ENCODE data around the gene TMEM273.

TMEM273 gene, protein sequence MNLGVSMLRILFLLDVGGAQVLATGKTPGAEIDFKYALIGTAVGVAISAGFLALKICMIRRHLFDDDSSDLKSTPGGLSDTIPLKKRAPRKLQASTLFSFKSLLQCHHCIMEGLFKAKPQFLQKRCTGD

DNA sequence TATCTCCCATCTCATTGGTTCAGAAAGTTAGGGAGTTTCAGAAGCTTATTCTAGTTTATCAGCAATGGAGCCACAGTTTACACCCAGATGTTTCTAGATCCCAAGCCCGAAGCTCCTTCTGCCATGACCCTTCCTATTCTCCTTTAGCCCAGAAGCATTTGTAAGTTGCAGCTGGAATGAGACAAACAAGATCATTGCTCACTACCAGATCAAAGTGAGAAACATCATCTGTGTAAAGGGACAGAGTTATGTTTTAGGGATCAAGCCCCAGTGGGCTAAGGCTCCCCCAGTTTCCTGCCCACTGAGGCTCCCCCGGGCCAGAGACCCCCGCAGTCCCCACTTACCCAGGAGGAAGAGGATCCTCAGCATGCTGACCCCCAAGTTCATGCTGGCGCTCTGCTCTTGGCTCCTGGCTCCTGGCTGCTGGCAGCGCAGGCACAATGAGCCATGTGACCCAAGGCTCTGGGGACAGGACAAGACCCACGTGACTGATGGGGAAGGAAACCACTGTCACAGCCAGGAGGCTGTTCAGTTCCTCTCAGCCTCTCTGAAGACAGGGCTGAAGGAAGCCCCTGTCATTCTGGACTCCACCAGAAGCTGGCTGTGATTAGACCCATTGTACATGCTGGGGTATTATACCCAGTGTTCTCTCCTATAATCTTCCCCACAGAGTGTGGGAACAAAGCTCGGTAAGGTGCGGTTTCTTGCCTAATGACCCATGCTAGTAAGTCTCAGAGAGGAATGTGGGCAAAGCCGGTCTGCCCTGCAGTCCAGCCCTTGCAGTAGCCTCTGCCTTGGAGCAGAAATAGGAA is at the start of gene TMEM273:
TMEM273 (minus strand) TSS at position 442 of the 812 bp plus-strand sequence; CDS start at position 387, 55 bp downstream.
- DNase-seq (ENCODE audit: extremely low spot score, insufficient read length, low read depth), result peak; percentile 53
- FAIRE-seq, result peak; percentile 98

DNA sequence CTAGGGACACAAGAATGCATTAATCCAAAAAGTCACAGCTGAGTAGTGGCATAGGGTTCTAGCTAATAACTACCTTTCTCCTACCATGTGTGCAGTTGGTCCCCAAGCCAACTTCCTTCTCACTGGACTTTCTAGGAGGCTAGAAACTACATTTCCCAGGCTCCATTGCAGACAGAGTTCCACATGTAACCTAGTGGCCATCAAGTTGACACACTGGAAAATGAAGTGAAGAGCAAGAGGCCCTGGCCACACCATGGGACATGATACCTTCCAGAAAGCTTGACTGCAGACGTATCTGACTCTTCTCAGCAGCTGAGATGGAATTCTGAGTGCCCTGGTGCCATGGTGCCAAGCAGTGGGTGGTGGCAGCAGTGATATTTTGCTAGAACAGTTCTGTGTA is 49.8 kb upstream of the TMEM273 start:
- DNase-seq (ENCODE audit: extremely low spot score, insufficient read length, low read depth) (no peak), FAIRE-seq (no peak)

DNA sequence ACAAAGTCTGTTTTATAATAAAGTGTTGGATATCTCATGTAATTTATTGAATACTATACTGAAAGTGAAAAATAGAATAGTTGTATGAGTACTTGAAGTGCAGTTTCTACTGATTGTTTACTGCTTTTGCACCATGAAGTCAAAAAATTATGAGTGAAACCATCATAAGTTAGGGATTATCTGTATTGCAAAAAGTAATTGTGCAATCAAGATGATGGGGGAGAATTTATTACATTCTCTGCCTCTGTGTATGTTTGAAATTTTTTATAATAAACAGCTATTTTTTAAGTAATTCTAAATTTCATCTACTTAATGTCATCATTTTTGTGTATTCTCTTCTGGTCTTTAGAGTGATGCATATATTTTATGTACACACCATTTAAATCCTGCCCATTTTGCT is 47.2 kb upstream of the TMEM273 start:
- FAIRE-seq (no peak), DNase-seq (ENCODE audit: extremely low spot score, insufficient read length, low read depth) (no peak)

DNA sequence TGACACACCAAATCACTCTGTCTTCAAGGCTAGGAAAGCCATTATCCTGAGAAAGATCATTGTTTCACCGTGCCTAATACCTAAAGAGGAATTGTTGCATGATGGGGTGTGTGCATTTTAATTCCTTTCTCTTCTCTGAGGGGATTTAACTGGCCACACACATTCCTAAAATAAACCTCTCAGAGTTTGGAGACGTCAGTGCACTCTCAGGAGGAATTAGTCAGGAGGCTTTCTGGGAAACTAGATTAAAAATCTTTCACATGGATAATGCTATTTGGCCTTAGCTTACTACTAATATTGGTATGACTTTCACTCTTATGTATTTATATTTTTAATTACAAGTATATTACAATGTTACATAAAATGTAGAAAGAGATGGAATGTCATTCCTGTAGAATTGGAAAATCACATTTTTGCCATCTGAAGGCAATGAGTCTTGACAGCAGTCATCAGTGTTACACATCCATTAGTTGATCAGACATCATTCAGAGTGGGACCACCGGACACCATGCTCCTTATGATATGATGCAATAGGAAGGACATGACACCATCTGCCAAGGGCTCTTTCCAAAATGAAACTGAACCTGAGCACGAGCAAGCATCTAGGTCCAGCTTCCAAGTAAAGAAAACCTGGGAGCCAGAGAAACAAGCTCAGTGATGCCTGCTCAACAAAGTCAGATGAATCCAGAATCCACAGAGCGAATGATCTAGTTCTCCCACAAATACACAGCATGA is 43.1 kb upstream of the TMEM273 start:
- no peak for FAIRE-seq
- DNase-seq (ENCODE audit: extremely low spot score, insufficient read length, low read depth), result no peak

DNA sequence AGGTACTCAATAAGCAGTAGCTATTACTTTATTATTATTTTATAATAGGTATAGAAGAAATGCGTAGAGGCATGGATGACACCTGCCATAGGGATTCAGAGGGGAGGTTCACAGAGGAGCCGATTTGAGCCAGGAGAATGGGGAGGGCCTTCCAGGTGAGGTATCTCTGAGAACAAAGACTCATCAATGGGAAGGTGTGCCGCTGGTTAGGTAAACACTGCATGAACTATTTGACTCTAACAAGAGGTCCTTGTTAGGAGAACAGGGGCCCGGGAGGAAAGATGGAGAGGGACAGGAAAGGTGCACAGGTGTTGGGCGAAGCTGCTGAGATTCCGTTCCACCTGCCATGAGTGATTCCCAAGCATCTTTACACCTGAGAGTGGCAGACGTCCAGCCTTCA is 41.8 kb upstream of the TMEM273 start:
- FAIRE-seq (no peak), DNase-seq (ENCODE audit: extremely low spot score, insufficient read length, low read depth) (no peak)

DNA sequence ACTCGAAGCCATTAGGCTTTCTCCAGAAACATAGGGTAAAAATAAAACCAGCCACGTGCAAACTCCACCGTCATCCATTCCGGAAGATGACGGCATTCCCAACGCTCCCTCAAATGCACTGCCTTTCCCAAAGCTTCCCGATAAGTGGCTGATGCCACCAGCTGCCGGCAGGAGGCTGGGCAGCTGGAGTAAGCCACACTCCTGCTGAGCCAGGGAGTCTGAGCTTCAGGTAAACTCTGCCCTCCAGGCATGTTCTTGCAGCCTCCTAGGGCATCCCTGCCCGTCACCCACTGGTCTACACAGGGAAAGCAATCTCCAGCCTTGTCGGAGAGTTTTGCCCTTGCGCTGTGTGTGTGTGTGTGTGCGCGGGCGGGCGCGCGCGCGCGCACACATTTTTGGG is 40.5 kb upstream of the TMEM273 start:
- no peak for DNase-seq (ENCODE audit: extremely low spot score, insufficient read length, low read depth)
- FAIRE-seq, result no peak

DNA sequence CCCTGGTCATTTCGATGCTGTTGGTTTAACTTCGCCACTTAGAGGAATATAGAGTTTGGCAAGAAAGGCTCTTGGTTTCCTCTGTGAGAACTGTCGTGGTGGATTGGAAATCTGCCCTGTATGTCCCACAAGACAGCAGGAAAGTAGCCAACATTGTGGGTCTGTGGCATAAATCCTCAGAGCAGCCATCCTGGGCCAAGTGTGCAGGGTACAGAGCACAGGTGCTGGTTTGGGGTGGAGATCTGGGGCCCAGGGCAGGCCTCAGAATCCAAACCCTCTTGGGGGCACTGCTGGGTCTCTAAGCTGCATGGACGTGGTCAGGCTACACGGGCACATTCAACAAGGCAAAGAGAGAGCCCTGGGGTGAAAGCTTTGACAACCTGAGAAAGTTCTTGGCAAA is 39.2 kb upstream of the TMEM273 start:
- DNase-seq (ENCODE audit: extremely low spot score, insufficient read length, low read depth) (no peak), FAIRE-seq (no peak)

DNA sequence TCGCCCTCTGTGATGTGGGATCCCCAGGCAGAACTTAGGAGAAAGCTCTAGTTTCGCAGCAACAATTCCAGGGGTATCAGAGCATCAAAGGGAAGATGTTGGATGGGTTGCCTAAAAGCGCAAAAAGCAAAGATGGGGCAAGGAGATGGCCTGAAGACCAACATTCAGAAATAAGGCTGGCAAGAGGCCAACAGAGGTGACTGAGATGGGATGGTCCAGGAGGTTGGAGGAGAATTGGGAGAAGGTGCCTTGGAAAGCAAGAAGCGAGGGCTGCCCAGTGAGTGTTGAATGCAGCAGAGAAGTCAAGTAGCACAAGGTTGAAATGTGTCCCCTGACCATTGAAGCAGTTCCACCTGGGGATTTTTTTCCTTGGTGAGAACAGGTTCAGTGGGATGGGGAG is 38.4 kb upstream of the TMEM273 start:
- no peak for FAIRE-seq
- no peak for DNase-seq (ENCODE audit: extremely low spot score, insufficient read length, low read depth)

DNA sequence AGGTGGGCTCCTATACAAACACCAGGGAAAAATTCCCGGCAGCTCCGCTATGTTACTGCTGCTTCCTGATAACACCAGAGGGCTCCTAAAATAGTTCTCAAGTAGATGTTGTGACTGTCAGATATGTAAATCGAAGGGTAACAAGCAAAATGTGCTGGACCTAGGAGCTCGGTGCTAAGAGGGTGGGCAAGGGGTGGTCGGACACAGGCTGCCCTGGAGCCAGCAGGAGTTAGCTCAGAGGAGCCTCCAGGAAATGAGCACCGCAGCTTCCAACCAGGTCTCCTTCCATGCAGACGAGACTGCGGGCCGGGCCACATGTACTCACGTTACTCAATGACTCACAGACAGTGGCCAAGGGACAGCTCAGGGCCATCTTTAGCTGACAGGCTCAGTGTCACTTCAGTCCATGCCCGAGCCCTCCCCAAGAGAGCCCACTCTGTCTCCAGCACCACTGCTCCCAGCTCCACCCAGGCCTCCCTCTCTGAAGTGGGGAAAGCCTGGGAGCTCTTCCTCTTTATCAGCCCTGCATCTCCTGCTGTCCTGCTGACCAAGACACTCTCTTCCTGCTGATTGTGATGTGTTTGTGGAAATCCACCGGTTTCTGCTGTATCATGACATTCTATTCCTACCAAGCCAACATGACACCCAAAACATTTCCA is 37.2 kb upstream of the TMEM273 start:
- no peak for FAIRE-seq
- no peak for DNase-seq (ENCODE audit: extremely low spot score, insufficient read length, low read depth)

DNA sequence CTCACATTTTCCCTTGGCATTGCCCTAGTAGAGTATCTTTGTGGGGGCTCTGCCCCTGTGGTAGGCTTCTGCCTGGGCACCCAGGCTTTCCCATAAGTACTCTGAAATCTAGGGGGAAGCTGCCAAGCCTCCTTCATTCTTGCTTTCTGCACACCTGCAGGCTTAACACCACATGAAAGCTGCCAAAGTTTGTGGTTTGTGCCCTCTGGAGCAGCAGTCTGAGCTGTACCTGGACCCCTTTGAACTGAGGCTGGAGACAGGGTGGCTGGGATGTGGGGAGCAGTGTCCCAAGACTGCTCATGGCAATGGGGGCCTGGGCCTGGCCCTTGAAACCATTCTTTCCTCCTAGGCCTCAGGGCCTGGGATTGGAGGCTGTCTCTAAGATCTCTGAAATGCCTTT is 35.0 kb upstream of the TMEM273 start:
- no peak for FAIRE-seq
- no peak for DNase-seq (ENCODE audit: extremely low spot score, insufficient read length, low read depth)

DNA sequence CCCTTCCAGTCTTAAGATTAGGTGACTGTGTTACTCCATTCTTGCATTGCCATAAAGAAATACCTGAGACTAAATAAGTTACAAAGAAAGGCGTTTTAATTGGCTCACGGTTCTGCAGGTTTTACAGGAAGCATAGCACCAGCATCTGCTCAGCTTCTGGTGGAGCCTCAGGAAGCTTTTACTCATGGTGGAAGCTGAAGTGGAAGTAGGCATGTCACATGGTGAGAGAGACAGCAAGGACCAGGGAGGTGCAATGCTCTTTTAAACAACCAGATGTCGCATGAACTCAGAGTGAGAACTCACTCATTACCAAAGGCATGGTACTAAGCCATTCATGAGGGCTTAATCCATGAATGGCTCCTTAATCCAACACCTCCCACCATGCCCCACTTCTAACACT is 34.0 kb upstream of the TMEM273 start:
- no peak for FAIRE-seq
- DNase-seq (ENCODE audit: extremely low spot score, insufficient read length, low read depth), result no peak

DNA sequence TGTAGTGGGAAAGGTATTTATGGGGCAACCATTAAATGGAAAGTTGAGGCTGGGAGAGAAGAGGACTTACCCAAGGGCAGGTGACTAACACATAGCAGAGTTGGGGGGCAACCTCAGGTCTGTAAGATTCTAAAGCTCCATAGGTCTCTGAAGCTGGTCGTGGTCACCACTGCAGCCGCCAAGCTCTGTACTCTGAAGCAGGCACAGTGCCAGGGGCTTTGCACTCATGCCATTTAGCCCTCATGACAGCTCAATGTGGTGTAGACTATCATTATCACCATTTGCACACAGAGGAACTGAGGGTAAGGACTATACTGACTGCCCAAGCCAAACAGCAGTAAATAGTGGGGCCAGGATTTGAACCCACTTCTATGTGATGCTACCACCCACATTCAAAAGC is 32.5 kb upstream of the TMEM273 start:
- DNase-seq (ENCODE audit: extremely low spot score, insufficient read length, low read depth) (no peak), FAIRE-seq (no peak)

DNA sequence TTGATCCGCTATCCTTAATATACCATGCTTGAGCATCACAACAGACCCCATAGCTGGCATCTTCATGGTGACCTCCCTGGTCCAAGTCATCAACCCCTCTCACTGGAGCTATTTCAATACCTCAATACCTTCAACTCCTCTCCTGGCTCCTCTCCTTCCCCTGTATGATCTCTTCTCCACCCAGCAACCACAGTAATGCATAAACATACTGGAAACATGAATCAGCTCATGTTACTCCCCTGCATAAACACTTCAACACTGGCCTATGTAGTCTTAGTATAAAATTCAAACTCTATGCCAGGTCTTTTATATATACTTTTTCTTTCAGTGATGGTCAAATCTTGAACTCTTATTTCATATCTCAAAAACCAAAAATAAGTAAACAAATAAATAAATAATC is 31.8 kb upstream of the TMEM273 start:
- no peak for DNase-seq (ENCODE audit: extremely low spot score, insufficient read length, low read depth)
- FAIRE-seq, result no peak

DNA sequence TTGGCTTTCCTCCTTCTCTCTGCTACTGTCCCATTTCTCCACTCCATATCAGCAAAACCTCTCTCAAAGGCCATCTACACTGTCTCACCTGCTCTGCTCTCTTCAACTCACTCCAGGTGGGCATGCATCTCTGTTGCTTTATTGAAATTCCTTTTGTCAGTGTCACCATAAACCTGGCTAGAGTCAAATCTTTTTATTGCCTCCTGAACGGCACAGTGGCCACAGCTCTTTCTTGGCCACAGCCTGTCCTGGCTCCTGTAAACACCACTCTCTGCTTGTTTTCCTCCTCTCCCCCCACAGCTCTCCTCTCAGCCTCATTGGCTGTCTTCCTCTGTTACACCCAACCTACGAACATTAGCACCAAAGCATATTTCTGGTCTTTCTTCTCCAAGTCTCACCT is 31.1 kb upstream of the TMEM273 start:
- FAIRE-seq, result no peak

DNA sequence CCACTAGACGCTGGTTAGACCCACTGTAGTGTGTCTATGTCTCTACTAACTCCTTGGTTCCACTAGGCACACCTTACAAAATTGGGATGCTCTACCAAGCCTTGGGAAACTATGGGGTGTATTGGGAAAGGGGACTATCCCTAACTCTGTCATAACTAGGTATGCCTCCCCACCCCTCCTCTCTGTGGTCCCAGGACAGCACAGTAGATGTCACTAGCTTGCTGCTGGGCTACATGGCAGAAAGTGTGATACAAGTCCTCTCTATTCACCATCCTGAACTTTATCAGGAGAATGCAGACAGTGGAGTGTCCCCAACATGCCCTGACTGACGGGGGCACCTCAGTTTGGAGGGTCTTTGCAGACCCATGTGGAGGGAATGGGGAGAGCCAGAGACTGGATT is 30.3 kb upstream of the TMEM273 start:
- no peak for FAIRE-seq
- DNase-seq (ENCODE audit: extremely low spot score, insufficient read length, low read depth), result no peak

More for the DNA sequence above, 31.1 kb upstream of the TMEM273 start:
- DNase-seq (ENCODE audit: extremely low spot score, insufficient read length, low read depth), result no peak

DNA sequence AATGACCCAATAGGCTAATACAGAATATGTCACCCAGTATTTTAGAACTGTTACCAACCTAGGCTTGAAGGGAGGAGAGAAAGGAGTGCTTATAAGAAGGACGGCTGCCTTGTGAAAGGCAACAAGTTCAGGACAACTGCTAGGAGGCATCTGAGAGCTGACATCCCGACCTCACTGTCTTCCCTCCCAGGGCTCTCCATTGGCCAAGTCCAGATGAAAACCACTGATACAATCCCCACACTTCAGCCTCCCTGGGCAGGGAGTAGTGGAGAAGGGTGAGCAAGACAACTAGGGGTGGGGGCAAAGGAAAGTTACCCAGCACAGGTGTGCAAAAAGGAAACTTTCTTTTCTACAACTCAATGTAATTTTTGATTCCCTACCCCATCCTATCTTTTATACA is 29.5 kb upstream of the TMEM273 start:
- FAIRE-seq, result no peak
- no peak for DNase-seq (ENCODE audit: extremely low spot score, insufficient read length, low read depth)

DNA sequence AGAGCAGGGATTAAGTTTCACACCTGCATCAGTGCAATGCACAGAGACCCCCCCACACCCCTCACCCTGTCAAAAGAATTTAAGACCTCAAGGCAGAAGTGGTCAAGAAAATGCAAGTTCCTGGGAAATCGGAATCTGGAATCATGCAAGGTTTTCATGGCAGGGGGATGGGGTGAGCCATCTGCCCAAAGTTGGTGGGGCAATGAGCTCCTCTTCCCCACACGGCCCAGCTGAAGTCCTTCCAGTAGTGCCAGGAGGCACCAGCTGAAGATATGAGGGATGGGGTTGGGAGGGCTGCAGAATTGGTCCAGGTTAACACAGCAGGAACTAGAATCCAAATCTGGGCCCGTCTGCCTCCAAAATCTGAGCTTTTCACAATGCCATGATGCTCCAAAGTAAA is 25.0 kb upstream of the TMEM273 start:
- DNase-seq (ENCODE audit: extremely low spot score, insufficient read length, low read depth), result no peak
- FAIRE-seq, result no peak

DNA sequence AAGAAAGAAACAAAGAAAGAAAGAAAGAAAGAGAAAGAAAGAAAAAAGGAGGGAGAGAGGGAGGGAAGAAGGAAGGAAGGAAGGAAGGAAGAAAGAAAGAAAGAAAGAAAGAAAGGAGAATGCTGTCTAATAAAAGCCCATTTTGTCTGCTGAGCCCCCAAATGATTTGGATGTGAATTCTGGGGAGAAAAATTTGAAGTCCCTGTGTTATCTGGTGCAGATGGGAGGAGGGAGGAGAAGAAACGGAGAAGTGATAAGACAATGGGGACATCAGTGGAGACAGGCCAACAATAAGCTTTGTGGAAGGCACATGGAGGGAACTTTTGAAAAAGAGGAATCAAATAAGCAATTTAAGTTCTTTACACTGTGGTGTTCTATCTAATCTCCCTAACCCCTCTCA is 24.6 kb upstream of the TMEM273 start:
- no peak for DNase-seq (ENCODE audit: extremely low spot score, insufficient read length, low read depth)
- no peak for FAIRE-seq

DNA sequence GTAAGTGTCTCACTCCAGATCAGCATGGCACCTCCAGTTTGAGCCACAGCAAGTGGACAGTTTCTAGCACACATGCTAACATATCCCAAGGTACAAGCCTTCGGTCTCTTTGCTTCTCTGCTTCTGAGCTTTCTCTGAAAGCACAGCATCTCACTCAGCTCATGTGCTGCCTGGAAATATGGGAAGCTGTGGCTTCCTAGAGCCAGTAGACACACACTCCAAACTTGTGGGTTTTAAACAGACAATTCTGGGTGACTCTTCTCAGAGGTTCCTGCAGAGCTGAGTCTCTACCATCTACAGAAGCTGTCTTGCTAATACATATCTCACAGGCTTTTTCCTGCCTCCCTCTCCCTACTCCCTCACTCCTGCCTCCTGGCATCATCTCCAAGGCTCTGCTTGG is 23.9 kb upstream of the TMEM273 start:
- FAIRE-seq, result no peak

DNA sequence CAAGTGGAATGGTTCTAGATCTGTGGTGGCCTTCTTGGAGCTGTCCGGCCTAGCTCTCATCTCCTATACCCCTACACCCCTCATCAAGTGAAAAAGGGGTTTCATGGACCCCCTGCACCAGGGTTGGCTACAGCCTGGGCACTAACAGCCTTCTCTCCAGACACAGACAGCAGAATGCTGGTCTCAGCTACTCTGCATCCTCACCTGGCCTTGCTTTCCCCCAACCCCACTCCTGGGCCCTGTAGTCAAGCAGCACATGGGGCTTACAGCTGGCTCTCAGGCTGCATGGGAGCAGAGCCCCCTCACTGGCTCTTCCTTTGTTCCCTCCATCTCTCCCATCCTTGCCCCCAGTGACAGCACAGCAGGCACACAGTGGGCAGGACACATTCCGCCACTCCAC is 20.8 kb upstream of the TMEM273 start:
- DNase-seq (ENCODE audit: extremely low spot score, insufficient read length, low read depth), result no peak
- no peak for FAIRE-seq

More for the DNA sequence above, 23.9 kb upstream of the TMEM273 start:
- no peak for DNase-seq (ENCODE audit: extremely low spot score, insufficient read length, low read depth)
